Gastrocnemius medialis (tissue), 4 donors: Measurements from ENCODE around the gene HRH2.

Source experiments
- POLR2A ChIP-seq, 2 donors: fragments of 450-650 bp; IDR thresholded peaks; one replicate each; pipeline ENCODE4 v1.6.1; 2017; ENCODE audit warnings: antibody characterized with exemption in 2 of 2, mild to moderate bottlenecking in 2 of 2, moderate library complexity in 2 of 2
- TF ChIP-seq, protein P1 (sequence below), 5 experiments: fragments of 450-650 bp in 3 of 5; fragments of 200-600 bp in 2 of 5; sonication (generic) in 2 of 5; IDR thresholded peaks in 4 of 5; conservative IDR thresholded peaks in 1 of 5; 1 replicate in 4 of 5; 2 replicates in 1 of 5; pipeline ENCODE4 v1.5.1; 2016 to 2019; ENCODE audit warnings: antibody characterized with exemption in 5 of 5, mild to moderate bottlenecking in 3 of 5, moderate library complexity in 3 of 5

DNA sequence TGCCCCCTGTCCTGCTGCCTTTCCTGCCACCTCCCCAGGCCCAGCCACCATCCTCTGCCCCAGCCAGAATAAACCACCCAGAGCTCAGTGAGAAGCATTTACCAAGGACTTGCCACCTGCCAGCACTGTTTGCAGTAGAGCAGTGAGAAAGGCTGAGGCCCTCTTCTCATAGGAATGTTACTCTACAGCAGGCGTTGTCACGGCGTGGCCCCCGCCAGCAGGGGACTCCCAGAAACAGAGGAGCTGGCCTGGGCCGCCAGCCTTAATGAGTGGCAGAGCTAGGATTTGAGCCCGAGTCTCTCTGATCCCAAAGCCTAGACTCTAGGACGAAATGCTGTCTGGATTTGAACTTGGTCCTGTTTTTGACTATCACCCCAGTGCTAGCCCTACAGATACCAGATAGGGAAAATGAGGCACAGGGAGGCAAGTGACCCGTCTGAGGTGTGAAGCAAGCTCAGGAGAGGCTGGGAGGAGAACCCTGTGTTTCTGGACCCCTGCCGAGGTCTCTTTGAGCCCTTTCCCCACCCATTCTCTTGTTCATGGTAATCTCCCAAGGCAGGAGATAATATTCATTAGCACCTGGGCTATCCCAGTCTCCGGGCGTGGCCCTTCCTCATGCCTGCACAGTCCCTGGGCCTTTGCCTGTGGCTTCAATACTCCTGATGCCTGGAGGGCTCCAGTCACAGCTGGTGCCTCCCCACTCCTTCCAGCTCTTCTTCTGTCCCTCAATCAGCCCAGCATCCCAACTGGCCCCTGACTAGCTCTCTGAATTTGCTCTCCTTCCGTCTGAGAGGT is 30.7 kb downstream of the HRH2 start:
- TF ChIP-seq, protein P1, sequence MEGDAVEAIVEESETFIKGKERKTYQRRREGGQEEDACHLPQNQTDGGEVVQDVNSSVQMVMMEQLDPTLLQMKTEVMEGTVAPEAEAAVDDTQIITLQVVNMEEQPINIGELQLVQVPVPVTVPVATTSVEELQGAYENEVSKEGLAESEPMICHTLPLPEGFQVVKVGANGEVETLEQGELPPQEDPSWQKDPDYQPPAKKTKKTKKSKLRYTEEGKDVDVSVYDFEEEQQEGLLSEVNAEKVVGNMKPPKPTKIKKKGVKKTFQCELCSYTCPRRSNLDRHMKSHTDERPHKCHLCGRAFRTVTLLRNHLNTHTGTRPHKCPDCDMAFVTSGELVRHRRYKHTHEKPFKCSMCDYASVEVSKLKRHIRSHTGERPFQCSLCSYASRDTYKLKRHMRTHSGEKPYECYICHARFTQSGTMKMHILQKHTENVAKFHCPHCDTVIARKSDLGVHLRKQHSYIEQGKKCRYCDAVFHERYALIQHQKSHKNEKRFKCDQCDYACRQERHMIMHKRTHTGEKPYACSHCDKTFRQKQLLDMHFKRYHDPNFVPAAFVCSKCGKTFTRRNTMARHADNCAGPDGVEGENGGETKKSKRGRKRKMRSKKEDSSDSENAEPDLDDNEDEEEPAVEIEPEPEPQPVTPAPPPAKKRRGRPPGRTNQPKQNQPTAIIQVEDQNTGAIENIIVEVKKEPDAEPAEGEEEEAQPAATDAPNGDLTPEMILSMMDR (IDR thresholded peaks at IDR 0.05 in 4 of 5, conservative IDR thresholded peaks at IDR 0.05 in 1 of 5), result no peak
- TF ChIP-seq POLR2A (IDR thresholded peaks at IDR 0.05), result no peak
